HuH-7.5 (cell line): ENCODE measurements around the gene SAMD14.

Experiments
- DNase-seq: peaks from one replicate; pipeline ENCODE4 v3.0.0; 2011; ENCODE audit warnings: low spot score

Gene SAMD14

DNA sequence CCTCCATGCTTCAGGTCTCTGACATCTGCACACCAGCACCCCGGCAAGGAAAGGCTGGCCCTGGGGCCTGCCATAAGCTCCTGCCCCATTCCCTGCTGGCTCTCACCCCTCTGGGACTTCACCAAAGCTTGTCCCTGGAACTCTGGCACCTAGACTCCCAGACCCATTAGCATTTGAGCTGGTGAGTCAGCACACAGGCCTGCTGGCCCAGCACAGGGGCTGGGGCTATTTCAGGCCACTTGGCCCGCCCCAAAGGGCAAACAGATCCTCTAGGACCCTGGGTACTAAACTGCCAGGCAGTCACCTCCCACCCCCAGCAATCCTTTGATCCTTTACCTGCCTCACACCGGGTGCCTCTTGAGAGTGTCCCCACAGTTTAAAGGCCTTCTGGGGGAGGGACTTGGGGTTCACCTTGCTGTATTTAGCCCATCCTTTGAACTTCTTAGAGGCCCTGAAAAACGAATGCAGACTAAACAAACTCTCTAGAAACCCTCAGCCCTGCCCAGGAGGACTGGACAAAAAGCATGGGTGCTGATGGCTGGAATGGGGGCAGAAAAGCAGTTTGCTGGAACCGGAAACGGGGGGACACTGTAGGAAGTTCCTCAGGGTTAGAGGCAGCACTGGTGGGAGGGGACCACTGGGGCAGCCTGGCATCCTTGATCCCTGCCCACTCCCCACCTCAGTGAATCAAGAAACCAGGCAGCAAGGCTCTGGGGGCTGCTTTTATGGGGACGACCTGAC lies 3.2 kb upstream of the SAMD14 start:
- no peak for DNase-seq

GRCh38 chr17:50132104-50132794 lies 2.3 kb upstream of the SAMD14 start:
- DNase-seq: no peak

DNA sequence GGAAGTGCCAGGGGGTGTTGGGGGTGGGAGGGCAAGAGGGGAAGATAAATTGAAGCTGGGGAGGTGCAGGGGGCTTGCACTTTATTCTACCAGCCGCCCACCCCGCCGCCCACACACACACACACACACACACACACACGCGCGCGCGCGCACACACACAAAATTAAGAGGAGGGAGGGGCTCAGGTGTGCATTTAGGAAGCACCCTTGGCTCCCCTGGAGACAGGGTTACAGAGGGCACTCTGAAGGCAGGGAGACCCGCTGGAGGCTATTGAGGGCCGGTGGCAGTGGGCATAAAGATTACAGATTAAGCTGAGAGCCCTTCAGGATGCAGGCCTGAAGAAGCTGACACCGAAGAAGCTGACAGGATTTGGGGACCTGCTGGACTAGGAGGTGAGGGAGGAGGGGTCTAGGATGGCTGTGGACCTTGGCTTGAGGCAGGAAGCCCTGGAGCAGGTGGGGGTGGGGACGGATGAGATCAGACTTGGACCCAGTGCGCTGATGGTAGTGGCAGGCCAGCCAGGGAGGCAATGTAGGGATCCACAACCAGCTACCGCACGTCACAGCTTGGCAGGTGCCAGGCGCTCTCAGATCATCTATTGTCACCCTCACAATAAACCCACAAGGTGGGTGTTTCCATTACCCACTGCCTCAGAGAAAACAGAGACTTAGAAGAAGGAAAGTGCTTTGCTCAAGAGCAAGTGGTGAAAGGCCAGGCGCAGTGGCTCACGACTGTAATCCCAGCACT lies 772 bp upstream of the SAMD14 start:
- DNase-seq: no peak

GRCh38 chr17:50129353-50129727 lies 620 bp downstream of the SAMD14 start:
- DNase-seq: no peak

DNA sequence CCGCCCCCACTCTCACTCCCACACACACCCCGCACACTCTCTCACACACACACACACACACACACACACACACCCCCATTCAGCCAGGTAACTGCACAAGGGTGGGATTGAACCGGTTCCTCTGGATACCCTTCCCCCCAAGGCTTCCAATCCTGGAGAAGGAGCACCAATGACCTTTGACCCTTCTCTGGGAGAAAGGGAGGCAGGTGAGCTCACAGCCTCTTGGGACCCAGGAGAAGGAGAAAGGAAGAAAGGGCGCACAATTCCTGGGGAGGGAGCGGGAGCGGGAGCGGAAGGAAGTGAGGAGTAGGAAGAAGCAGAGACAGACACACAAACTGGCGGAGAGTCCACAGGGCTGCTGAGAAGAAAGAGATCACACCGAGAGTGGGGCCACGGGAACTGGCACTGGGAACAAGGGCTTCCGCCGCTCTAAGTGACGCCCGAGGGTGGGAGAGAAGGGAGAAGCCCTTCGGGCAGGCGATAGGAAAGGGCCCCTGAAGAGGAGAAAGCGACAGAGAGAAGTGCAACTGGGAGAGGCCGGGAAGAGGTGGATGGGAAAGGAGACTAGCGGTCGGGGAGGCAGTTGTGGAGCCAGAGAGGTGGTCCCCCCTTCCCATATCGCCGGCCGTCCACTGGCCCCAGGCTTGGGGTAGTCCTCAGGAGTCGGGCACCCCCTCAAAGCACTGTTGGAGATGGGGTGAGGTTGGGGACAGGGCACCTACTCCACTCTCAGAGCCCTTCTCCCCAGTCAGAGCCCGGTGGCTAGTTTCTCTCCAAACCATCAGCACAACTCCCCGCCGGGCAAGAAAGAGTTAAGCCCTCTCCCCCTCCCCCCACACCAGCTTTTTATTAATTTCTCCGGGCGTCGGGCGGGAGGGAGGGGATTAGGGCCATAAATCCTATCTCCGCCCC lies 1.3 kb downstream of the SAMD14 start:
- no peak for DNase-seq

- no peak for DNase-seq
Observed at GRCh38 chr17:50127697-50128361, 2.1 kb downstream of the SAMD14 start.

GRCh38 chr17:50125420-50125997 lies 4.5 kb downstream of the SAMD14 start:
- no peak for DNase-seq

- DNase-seq: no peak
Observed at GRCh38 chr17:50123649-50124349, 6.2 kb downstream of the SAMD14 start.

GRCh38 chr17:50122945-50123344 lies 7.0 kb downstream of the SAMD14 start:
- DNase-seq: no peak

- no peak for DNase-seq
Observed at GRCh38 chr17:50120475-50121253, 9.3 kb downstream of the SAMD14 start.

- no peak for DNase-seq
Observed at GRCh38 chr17:50118828-50119218, 11.1 kb downstream of the SAMD14 start.

GRCh38 chr17:50118076-50118827 lies 11.7 kb downstream of the SAMD14 start:
- DNase-seq: no peak

DNA sequence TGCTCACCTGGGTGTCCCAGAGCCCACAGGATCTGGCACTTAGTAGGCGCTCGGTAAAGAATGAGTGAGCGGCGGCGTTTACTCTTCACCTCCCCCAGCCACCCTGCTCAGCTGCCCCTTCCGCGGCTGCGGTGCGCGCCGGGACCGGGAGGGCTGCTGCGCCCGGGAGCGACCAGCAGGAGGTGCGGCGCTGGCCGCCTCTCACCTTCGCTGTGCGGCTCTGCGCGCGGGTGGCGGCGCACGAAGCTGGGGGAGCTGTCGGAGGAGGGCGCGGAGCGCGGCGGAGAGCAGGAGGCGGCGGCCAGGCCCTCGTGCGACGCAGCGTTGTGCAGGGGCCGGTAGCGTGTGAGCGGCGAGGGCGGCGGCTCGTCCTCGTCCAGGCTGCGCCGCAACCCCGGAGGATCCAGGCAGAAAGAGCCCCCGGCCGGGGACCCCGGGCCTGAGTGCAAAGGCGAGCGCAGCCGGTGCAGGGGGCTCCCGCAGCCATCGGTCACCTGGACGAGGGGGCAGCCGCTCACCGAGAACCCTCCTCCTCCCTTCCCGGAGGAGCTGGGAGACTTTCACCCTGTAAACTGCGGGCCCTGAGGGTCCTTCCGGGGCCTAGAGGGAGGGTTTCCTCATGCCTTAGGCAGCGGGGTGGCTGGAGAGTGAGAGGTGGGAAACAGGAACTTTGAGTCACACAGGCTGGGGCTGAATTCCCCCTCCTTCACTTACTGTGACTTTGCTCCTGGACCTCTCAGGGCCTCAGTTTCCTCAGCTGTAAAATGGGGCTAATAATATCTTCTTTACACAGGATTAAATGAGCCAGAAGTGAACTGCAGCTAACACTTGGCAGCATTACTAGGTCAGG lies 12.5 kb downstream of the SAMD14 start:
- DNase-seq: peak; percentile 79

- no peak for DNase-seq
Observed at GRCh38 chr17:50115756-50116155, 14.2 kb downstream of the SAMD14 start.

DNA sequence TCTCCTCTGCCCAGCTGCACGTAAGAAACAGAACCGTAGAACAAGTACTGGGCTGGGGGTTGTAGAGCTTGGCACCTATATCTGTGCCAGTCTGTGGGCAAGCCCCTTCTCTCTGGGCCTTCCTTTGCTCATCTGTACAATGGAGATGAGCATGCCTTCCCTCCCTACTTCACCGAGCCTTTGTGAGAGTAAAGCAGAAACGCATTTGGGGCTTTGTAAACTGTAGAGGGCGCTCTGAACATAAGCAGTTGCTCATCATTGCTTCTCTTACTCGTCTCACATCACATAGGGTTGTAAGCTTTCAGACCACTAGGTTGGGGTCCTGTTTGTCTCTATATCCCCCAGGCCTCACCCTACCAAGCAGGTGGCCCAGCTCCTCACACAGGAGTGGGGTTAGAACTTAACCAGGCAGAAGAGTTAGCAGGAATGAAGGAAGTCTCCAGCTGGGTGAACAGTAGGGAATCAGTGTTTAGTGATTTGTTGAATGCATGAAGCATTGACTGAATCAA lies 15.1 kb downstream of the SAMD14 start:
- peak; percentile 74 for DNase-seq

DNA sequence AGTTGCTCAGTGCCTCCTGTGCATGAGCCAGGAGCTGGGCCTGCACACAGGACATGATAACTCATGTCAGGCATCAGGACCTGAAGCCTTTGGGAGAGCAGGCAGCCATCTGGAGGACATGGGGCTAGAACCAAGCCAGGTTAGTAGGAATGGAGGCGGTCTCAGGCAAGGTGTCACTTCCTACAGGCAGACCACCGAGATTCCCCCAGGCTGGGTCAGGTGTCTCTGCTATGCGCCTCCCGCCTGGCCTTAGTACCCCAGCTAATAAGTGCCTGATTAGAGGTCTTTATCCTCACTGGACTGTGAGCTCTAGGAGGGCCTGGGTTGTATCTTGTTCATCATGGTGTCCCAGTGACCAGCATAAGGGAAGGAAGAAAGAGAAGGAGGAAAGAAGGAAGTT lies 15.6 kb downstream of the SAMD14 start:
- DNase-seq: no peak

GRCh38 chr17:50113624-50114320 lies 16.2 kb downstream of the SAMD14 start:
- DNase-seq: no peak
